ENCODE measurements around the gene HSPH1. TPM values are rescaled to one million over a fixed set of nuclear protein-coding genes. Genes with fewer than 3 reads are reported as not detected.

Gene HSPH1
- total RNA-seq, 4 donors from 2014 or later, result 30.4 to 51.0 (median 41.3) TPM

- Histone ChIP-seq H3K27me3 (no peaks in the 10 kb centered on the region), H3K4me1 (no peaks in the 10 kb centered on the region), H3K9me3 (no peaks in the 10 kb centered on the region), H3K4me3 (no peak overlapping the region), H3K27ac (no peak overlapping the region), H3K36me3 (peaks cover 59% of the 10 kb centered on the region)
- WGBS, result 98% methylated on average over 4 of the region's 4 CpGs
- no peak for TF ChIP-seq CTCF (IDR thresholded peaks at IDR 0.05)
- no peak for TF ChIP-seq POLR2AphosphoS5 (IDR thresholded peaks at IDR 0.05)
- TF ChIP-seq POLR2A (IDR thresholded peaks at IDR 0.05), result no peak
- no peak for TF ChIP-seq EP300 (IDR thresholded peaks at IDR 0.05)
- no peak for DNase-seq (ENCODE audit: low spot score in 2 of 2)
Measured at GRCh38 chr13:31145417-31145816, 16.3 kb downstream of the HSPH1 start.

DNA sequence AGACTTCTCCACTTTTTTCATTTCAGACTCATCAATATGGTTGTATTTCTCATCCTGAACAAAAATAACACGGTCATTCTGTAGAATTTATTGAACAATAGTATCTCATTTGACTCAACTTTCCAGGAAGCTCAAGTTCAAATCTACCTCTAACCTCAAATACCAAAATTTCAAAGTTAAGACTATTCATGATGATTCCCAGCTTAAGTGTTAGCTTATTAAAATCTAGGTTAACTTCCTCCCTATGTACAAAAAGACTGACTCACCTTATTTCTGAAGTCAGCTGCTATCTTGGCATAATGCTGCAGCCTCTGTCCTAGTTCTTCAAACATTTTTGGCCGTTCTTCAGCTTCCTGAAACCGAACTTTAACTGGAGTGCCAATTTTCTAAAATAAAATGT lies 23.2 kb downstream of the HSPH1 start:
- Histone ChIP-seq H3K27me3 (no peaks in the 10 kb centered on the region), H3K9me3 (no peaks in the 10 kb centered on the region), H3K4me1 (no peaks in the 10 kb centered on the region), H3K27ac (no peak overlapping the region), H3K4me3 (no peak overlapping the region), H3K36me3 (peaks cover 53% of the 10 kb centered on the region)
- no peak for TF ChIP-seq POLR2A (IDR thresholded peaks at IDR 0.05)
- no peak for TF ChIP-seq POLR2AphosphoS5 (IDR thresholded peaks at IDR 0.05)
- no peak for TF ChIP-seq CTCF (IDR thresholded peaks at IDR 0.05)
- no peak for TF ChIP-seq EP300 (IDR thresholded peaks at IDR 0.05)
- 63% methylated on average over 3 of the region's 3 CpGs for WGBS
- DNase-seq (ENCODE audit: low spot score in 2 of 2), result no peak

DNA sequence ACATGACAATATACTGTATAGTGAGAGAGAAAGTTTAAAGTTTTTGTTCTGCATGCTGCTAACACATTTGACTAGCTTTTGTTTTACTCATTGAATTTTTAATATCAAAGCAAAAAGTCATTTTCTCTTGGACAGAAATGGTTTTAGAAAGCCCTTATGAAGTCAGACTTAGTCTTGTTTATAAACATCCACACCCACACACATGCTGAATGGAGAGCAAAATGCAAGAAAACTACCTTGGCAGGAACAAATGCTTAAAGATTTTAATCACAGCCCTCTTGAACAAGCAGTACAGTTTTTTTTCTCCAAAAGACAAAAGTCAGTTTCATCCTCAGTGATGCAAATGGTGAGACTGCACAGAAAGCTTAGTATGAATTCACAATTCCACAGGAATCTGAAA lies 25.0 kb downstream of the HSPH1 start:
- no peak for DNase-seq (ENCODE audit: low spot score in 2 of 2)
- H3K27me3 ChIP-seq, result no peaks in the 10 kb centered on the region
- TF ChIP-seq POLR2AphosphoS5 (IDR thresholded peaks at IDR 0.05) (no peak), EP300 (IDR thresholded peaks at IDR 0.05) (no peak), POLR2A (IDR thresholded peaks at IDR 0.05) (no peak), CTCF (IDR thresholded peaks at IDR 0.05) (no peak)
- H3K9me3 ChIP-seq, result no peaks in the 10 kb centered on the region
- H3K27ac ChIP-seq, result no peak overlapping the region
- H3K4me3 ChIP-seq, result no peak overlapping the region
- no peaks in the 10 kb centered on the region for H3K4me1 ChIP-seq
- peaks cover 49% of the 10 kb centered on the region for H3K36me3 ChIP-seq

GRCh38 chr13:31134039-31134711 lies 27.5 kb downstream of the HSPH1 start:
- 60% methylated on average over 3 of the region's 3 CpGs for WGBS
- no peak for DNase-seq (ENCODE audit: low spot score in 2 of 2)
- TF ChIP-seq POLR2AphosphoS5 (IDR thresholded peaks at IDR 0.05), result no peak
- TF ChIP-seq CTCF (IDR thresholded peaks at IDR 0.05), result no peak
- no peak for TF ChIP-seq EP300 (IDR thresholded peaks at IDR 0.05)
- TF ChIP-seq POLR2A (IDR thresholded peaks at IDR 0.05), result no peak
- H3K9me3 ChIP-seq, result no peaks in the 10 kb centered on the region
- no peaks in the 10 kb centered on the region for H3K4me1 ChIP-seq
- no peak overlapping the region for H3K27ac ChIP-seq
- H3K4me3 ChIP-seq, result no peak overlapping the region
- H3K36me3 ChIP-seq, result peaks cover 38% of the 10 kb centered on the region
- no peaks in the 10 kb centered on the region for H3K27me3 ChIP-seq

- peaks cover 32% of the 10 kb centered on the region for H3K36me3 ChIP-seq
- no peak overlapping the region for H3K4me3 ChIP-seq
- DNase-seq (ENCODE audit: low spot score in 2 of 2), result no peak
- 93% methylated on average over 5 of the region's 5 CpGs for WGBS
- no peaks in the 10 kb centered on the region for H3K27me3 ChIP-seq
- no peaks in the 10 kb centered on the region for H3K9me3 ChIP-seq
- no peak overlapping the region for H3K27ac ChIP-seq
- no peaks in the 10 kb centered on the region for H3K4me1 ChIP-seq
- TF ChIP-seq POLR2A (IDR thresholded peaks at IDR 0.05) (no peak), CTCF (IDR thresholded peaks at IDR 0.05) (no peak), POLR2AphosphoS5 (IDR thresholded peaks at IDR 0.05) (no peak), EP300 (IDR thresholded peaks at IDR 0.05) (no peak)
Measured at GRCh38 chr13:31133621-31134020, 28.1 kb downstream of the HSPH1 start.
